Measurements from ENCODE around the gene ASB6.

DNA sequence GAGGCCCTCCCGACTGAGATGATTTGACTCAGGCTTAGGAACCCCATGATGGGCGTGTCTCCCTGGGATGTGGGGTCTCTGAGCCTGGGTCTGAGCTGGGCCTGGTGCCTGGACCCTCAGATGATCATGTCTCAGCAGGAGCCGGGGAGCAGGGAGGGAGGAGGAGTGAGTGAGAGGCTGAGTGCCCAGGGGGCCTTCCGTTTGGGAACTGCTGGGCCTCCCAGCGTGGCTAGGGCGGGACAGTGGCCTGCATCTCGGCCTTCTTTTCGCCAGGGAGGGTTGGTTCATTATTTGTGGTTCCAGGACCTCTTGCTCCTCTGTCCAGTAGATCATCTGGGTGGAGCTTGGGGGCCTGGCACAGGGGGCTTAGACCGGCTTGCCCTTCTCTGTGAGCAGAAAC lies 29.1 kb upstream of the ASB6 start:
- TF ChIP-seq, protein P1, sequence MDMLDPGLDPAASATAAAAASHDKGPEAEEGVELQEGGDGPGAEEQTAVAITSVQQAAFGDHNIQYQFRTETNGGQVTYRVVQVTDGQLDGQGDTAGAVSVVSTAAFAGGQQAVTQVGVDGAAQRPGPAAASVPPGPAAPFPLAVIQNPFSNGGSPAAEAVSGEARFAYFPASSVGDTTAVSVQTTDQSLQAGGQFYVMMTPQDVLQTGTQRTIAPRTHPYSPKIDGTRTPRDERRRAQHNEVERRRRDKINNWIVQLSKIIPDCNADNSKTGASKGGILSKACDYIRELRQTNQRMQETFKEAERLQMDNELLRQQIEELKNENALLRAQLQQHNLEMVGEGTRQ (IDR thresholded peaks at IDR 0.05), result no peak
- TF ChIP-seq, protein P2, sequence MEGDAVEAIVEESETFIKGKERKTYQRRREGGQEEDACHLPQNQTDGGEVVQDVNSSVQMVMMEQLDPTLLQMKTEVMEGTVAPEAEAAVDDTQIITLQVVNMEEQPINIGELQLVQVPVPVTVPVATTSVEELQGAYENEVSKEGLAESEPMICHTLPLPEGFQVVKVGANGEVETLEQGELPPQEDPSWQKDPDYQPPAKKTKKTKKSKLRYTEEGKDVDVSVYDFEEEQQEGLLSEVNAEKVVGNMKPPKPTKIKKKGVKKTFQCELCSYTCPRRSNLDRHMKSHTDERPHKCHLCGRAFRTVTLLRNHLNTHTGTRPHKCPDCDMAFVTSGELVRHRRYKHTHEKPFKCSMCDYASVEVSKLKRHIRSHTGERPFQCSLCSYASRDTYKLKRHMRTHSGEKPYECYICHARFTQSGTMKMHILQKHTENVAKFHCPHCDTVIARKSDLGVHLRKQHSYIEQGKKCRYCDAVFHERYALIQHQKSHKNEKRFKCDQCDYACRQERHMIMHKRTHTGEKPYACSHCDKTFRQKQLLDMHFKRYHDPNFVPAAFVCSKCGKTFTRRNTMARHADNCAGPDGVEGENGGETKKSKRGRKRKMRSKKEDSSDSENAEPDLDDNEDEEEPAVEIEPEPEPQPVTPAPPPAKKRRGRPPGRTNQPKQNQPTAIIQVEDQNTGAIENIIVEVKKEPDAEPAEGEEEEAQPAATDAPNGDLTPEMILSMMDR (IDR thresholded peaks at IDR 0.05), result no peak
- no peak for TF ChIP-seq POLR2A (IDR thresholded peaks at IDR 0.05; ENCODE audit: low read length)
- no peak for TF ChIP-seq ZNF302 (CRISPR knock-in tag; IDR thresholded peaks at IDR 0.05)
- TF ChIP-seq JUNB (IDR thresholded peaks at IDR 0.05), result no peak
- no peak for TF ChIP-seq HDAC2 (IDR thresholded peaks at IDR 0.05)
- no peak for TF ChIP-seq CHD4 (IDR thresholded peaks at IDR 0.05; ENCODE audit: borderline replicate concordance)
- TF ChIP-seq CHD2 (IDR thresholded peaks at IDR 0.05; ENCODE audit: low read length, partially characterized antibody), result no peak
- no peak for TF ChIP-seq NFE2L2 (conservative IDR thresholded peaks at IDR 0.05; ENCODE audit: low read length)
- no peak for TF ChIP-seq RAD21 (conservative IDR thresholded peaks at IDR 0.05 in 1 of 2, IDR thresholded peaks at IDR 0.05 in 1 of 2)
- TF ChIP-seq CEBPB (IDR thresholded peaks at IDR 0.05), result no peak
- no peak for TF ChIP-seq MYC (IDR thresholded peaks at IDR 0.05; ENCODE audit: borderline replicate concordance, low read length)
- TF ChIP-seq, protein P3, sequence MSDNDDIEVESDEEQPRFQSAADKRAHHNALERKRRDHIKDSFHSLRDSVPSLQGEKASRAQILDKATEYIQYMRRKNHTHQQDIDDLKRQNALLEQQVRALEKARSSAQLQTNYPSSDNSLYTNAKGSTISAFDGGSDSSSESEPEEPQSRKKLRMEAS (IDR thresholded peaks at IDR 0.05), result no peak
- no peak for TF ChIP-seq FOSL2 (IDR thresholded peaks at IDR 0.05)
- TF ChIP-seq FOSL2 (CRISPR knock-in tag; IDR thresholded peaks at IDR 0.05), result no peak
